ENCODE results near the gene PLCH2.

Gene PLCH2

GRCh38 chr1:2534315-2534686 is 58.2 kb downstream of the PLCH2 start:
- no peak overlapping the region for H3K9ac ChIP-seq
- H3K27ac ChIP-seq: no peak overlapping the region
- H2AFZ ChIP-seq (ENCODE audit: low read depth): no peak overlapping the region
- no peaks in the 10 kb centered on the region for H3K4me1 ChIP-seq (ENCODE audit: low read depth, poor library complexity, severe bottlenecking)
- TF ChIP-seq CTCF (conservative IDR thresholded peaks at IDR 0.05; ENCODE audit: low read depth, low read length): no peak
- H3K36me3 ChIP-seq (ENCODE audit: insufficient read depth): no peaks in the 10 kb centered on the region
- no peak overlapping the region for H3K4me3 ChIP-seq (IDR thresholded peaks at IDR 0.05; ENCODE audit: insufficient read depth, low read depth, low read length)
- H3K79me2 ChIP-seq (ENCODE audit: insufficient read depth, low read depth): no peaks in the 10 kb centered on the region
- H3K4me2 ChIP-seq: no peak overlapping the region
- no peaks in the 10 kb centered on the region for H4K20me1 ChIP-seq (ENCODE audit: insufficient read depth)
- peaks cover 77% of the 10 kb centered on the region for H3K27me3 ChIP-seq (ENCODE audit: insufficient read depth, low read depth)

GRCh38 chr1:2534687-2535441 is 58.8 kb downstream of the PLCH2 start:
- no peaks in the 10 kb centered on the region for H4K20me1 ChIP-seq (ENCODE audit: insufficient read depth)
- no peak for TF ChIP-seq CTCF (conservative IDR thresholded peaks at IDR 0.05; ENCODE audit: low read depth, low read length)
- H2AFZ ChIP-seq (ENCODE audit: low read depth): no peak overlapping the region
- H3K4me3 ChIP-seq (IDR thresholded peaks at IDR 0.05; ENCODE audit: insufficient read depth, low read depth, low read length): no peak overlapping the region
- no peak overlapping the region for H3K27ac ChIP-seq
- peaks cover 73% of the 10 kb centered on the region for H3K27me3 ChIP-seq (ENCODE audit: insufficient read depth, low read depth)
- H3K79me2 ChIP-seq (ENCODE audit: insufficient read depth, low read depth): no peaks in the 10 kb centered on the region
- no peaks in the 10 kb centered on the region for H3K36me3 ChIP-seq (ENCODE audit: insufficient read depth)
- H3K9ac ChIP-seq: no peak overlapping the region
- H3K4me2 ChIP-seq: no peak overlapping the region
- no peaks in the 10 kb centered on the region for H3K4me1 ChIP-seq (ENCODE audit: low read depth, poor library complexity, severe bottlenecking)

- no peak overlapping the region for H3K4me3 ChIP-seq (IDR thresholded peaks at IDR 0.05; ENCODE audit: insufficient read depth, low read depth, low read length)
- no peaks in the 10 kb centered on the region for H3K4me1 ChIP-seq (ENCODE audit: low read depth, poor library complexity, severe bottlenecking)
- no peak overlapping the region for H3K4me2 ChIP-seq
- no peak for TF ChIP-seq CTCF (conservative IDR thresholded peaks at IDR 0.05; ENCODE audit: low read depth, low read length)
- no peaks in the 10 kb centered on the region for H3K79me2 ChIP-seq (ENCODE audit: insufficient read depth, low read depth)
- no peaks in the 10 kb centered on the region for H3K36me3 ChIP-seq (ENCODE audit: insufficient read depth)
- no peaks in the 10 kb centered on the region for H4K20me1 ChIP-seq (ENCODE audit: insufficient read depth)
- H3K9ac ChIP-seq: no peak overlapping the region
- no peak overlapping the region for H2AFZ ChIP-seq (ENCODE audit: low read depth)
- H3K27ac ChIP-seq: no peak overlapping the region
- H3K27me3 ChIP-seq (ENCODE audit: insufficient read depth, low read depth): peaks cover 72% of the 10 kb centered on the region
These were observed 59.4 kb downstream of the PLCH2 start for GRCh38 chr1:2535455-2535854.

- Histone ChIP-seq H4K20me1 (ENCODE audit: insufficient read depth) (no peaks in the 10 kb centered on the region), H3K27me3 (ENCODE audit: insufficient read depth, low read depth) (peaks cover 66% of the 10 kb centered on the region), H3K27ac (no peak overlapping the region), H3K4me2 (no peak overlapping the region), H3K36me3 (ENCODE audit: insufficient read depth) (no peaks in the 10 kb centered on the region), H3K4me1 (ENCODE audit: low read depth, poor library complexity, severe bottlenecking) (no peaks in the 10 kb centered on the region), H3K4me3 (IDR thresholded peaks at IDR 0.05; ENCODE audit: insufficient read depth, low read depth, low read length) (no peak overlapping the region), H3K79me2 (ENCODE audit: insufficient read depth, low read depth) (no peaks in the 10 kb centered on the region), H2AFZ (ENCODE audit: low read depth) (no peak overlapping the region), H3K9ac (no peak overlapping the region)
- TF ChIP-seq CTCF (conservative IDR thresholded peaks at IDR 0.05; ENCODE audit: low read depth, low read length): no peak
These were observed 59.9 kb downstream of the PLCH2 start for GRCh38 chr1:2535981-2536380.

All from KMS-11 (cell line).